Measurements from ENCODE around the gene POP4. TPM values are rescaled to one million over a fixed set of nuclear protein-coding genes. Genes with fewer than 3 reads are reported as not detected.

POP4 gene
- total and polyA plus RNA-seq, 2 experiments from 2014 or later: 68.9 to 91.8 TPM

- Histone ChIP-seq H3K36me3 (replicated peaks; ENCODE audit: insufficient read depth, low read depth) (no peaks in the 10 kb centered on the region), H3K4me2 (peak overlapping the region; percentile 62), H3K27ac (peak overlapping the region; percentile 79), H2AFZ (no peak overlapping the region), H4K20me1 (ENCODE audit: insufficient read depth, poor library complexity, severe bottlenecking) (no peaks in the 10 kb centered on the region), H3K27me3 (no peaks in the 10 kb centered on the region), H3K4me3 (no peak overlapping the region), H3K4me1 (ENCODE audit: insufficient read depth) (peaks cover 35% of the 10 kb centered on the region), H3K79me2 (no peaks in the 10 kb centered on the region), H3K9me3 (ENCODE audit: low read depth) (no peaks in the 10 kb centered on the region), H3K9me2 (replicated peaks; ENCODE audit: insufficient read depth) (no peaks in the 10 kb centered on the region)
- 26% methylated on average over 1 of the region's 1 CpG for WGBS (ENCODE audit: low lambda C conversion rate, missing lambda C conversion rate)
- DNase-seq (ENCODE audit: low spot score): no peak
- TF ChIP-seq EZH2 (IDR thresholded peaks at IDR 0.05; ENCODE audit: borderline replicate concordance): no peak
- TF ChIP-seq EZH2phosphoT487 (IDR thresholded peaks at IDR 0.05; ENCODE audit: low read depth, severe bottlenecking, unreplicated experiment): no peak
- no peak for TF ChIP-seq CTCF (IDR thresholded peaks at IDR 0.05; ENCODE audit: poor library complexity)
Observed at GRCh38 chr19:29662278-29662603, 56.2 kb downstream of the POP4 start.

GRCh38 chr19:29662604-29663404 lies 56.7 kb downstream of the POP4 start:
- no peak overlapping the region for H3K4me3 ChIP-seq
- no peak overlapping the region for H2AFZ ChIP-seq
- no peaks in the 10 kb centered on the region for H3K36me3 ChIP-seq (replicated peaks; ENCODE audit: insufficient read depth, low read depth)
- WGBS (ENCODE audit: low lambda C conversion rate, missing lambda C conversion rate): 46% methylated on average over 17 of the region's 17 CpGs
- no peaks in the 10 kb centered on the region for H4K20me1 ChIP-seq (ENCODE audit: insufficient read depth, poor library complexity, severe bottlenecking)
- H3K27me3 ChIP-seq: no peaks in the 10 kb centered on the region
- no peaks in the 10 kb centered on the region for H3K79me2 ChIP-seq
- peak overlapping the region; percentile 62 for H3K4me2 ChIP-seq
- peaks cover 36% of the 10 kb centered on the region for H3K4me1 ChIP-seq (ENCODE audit: insufficient read depth)
- peak; percentile 76 for DNase-seq (ENCODE audit: low spot score)
- H3K9me2 ChIP-seq (replicated peaks; ENCODE audit: insufficient read depth): no peaks in the 10 kb centered on the region
- H3K27ac ChIP-seq: peak overlapping the region; percentile 79
- no peak for TF ChIP-seq CTCF (IDR thresholded peaks at IDR 0.05; ENCODE audit: poor library complexity)
- TF ChIP-seq EZH2 (IDR thresholded peaks at IDR 0.05; ENCODE audit: borderline replicate concordance): no peak
- TF ChIP-seq EZH2phosphoT487 (IDR thresholded peaks at IDR 0.05; ENCODE audit: low read depth, severe bottlenecking, unreplicated experiment): no peak
- no peaks in the 10 kb centered on the region for H3K9me3 ChIP-seq (ENCODE audit: low read depth)

- Histone ChIP-seq H3K27ac (no peak overlapping the region), H3K79me2 (no peaks in the 10 kb centered on the region), H3K36me3 (replicated peaks; ENCODE audit: insufficient read depth, low read depth) (no peaks in the 10 kb centered on the region), H3K27me3 (no peaks in the 10 kb centered on the region), H4K20me1 (ENCODE audit: insufficient read depth, poor library complexity, severe bottlenecking) (no peaks in the 10 kb centered on the region), H3K9me3 (ENCODE audit: low read depth) (no peaks in the 10 kb centered on the region), H3K4me1 (ENCODE audit: insufficient read depth) (peaks cover 36% of the 10 kb centered on the region), H3K9me2 (replicated peaks; ENCODE audit: insufficient read depth) (no peaks in the 10 kb centered on the region), H2AFZ (no peak overlapping the region), H3K4me2 (peak overlapping the region; percentile 98), H3K4me3 (no peak overlapping the region)
- TF ChIP-seq CTCF (IDR thresholded peaks at IDR 0.05; ENCODE audit: poor library complexity): no peak
- TF ChIP-seq EZH2phosphoT487 (IDR thresholded peaks at IDR 0.05; ENCODE audit: low read depth, severe bottlenecking, unreplicated experiment): no peak
- no peak for TF ChIP-seq EZH2 (IDR thresholded peaks at IDR 0.05; ENCODE audit: borderline replicate concordance)
- 83% methylated on average over 17 of the region's 19 CpGs for WGBS (ENCODE audit: low lambda C conversion rate, missing lambda C conversion rate)
- no peak for DNase-seq (ENCODE audit: low spot score)
Observed at GRCh38 chr19:29663861-29664752, 58.0 kb downstream of the POP4 start.

Data from hepatocyte (in vitro differentiated cells).